Muscle layer of colon (tissue), 2 donors: ENCODE results near the gene SLBP.

Experiments
- H3K27ac ChIP-seq: one replicate; pipeline ENCODE4 v1.7.0; 2013; ENCODE audit warnings: low read depth, mild to moderate bottlenecking, low read length, moderate library complexity
- H3K27me3 ChIP-seq, 2 donors: one replicate each; pipeline ENCODE4 v1.7.0; 2013; ENCODE audit warnings: low read length in 2 of 2, mild to moderate bottlenecking in 2 of 2; ENCODE audit not compliant: insufficient read depth in 2 of 2, control insufficient read depth in 1 of 2
- H3K36me3 ChIP-seq: one replicate; pipeline ENCODE4 v1.7.0; 2013; ENCODE audit warnings: mild to moderate bottlenecking, low read length; ENCODE audit not compliant: insufficient read depth
- H3K4me1 ChIP-seq: one replicate; pipeline ENCODE4 v1.7.0; 2013; ENCODE audit warnings: mild to moderate bottlenecking, low read length; ENCODE audit not compliant: insufficient read depth
- H3K4me3 ChIP-seq, 2 donors: one replicate each; pipeline ENCODE4 v1.7.0; 2013; ENCODE audit warnings: low read length in 2 of 2, low read depth in 1 of 2, mild to moderate bottlenecking in 1 of 2, moderate library complexity in 1 of 2
- H3K9ac ChIP-seq: one replicate; pipeline ENCODE4 v1.7.0; 2013; ENCODE audit warnings: low read length
- H3K9me3 ChIP-seq: one replicate; pipeline ENCODE4 v1.7.0; 2013; ENCODE audit warnings: mild to moderate bottlenecking, low read length
- donor health status: abdominal sarcoma.
- donor health status: Adenocarcinoma of cecum.

The SLBP gene

GRCh38 chr4:1736812-1737211 lies 24.7 kb upstream of the SLBP start:
- Histone ChIP-seq H3K36me3 (peaks cover 6% of the 10 kb centered on the region), H3K27me3 (no peaks in the 10 kb centered on the region), H3K9me3 (peaks cover 5% of the 10 kb centered on the region), H3K4me3 (no peak overlapping the region), H3K9ac (no peak overlapping the region), H3K27ac (no peak overlapping the region), H3K4me1 (no peaks in the 10 kb centered on the region)

- Histone ChIP-seq H3K27ac (no peak overlapping the region), H3K4me3 (no peak overlapping the region), H3K27me3 (no peaks in the 10 kb centered on the region), H3K9me3 (peaks cover 5% of the 10 kb centered on the region), H3K36me3 (peaks cover 6% of the 10 kb centered on the region), H3K4me1 (no peaks in the 10 kb centered on the region), H3K9ac (no peak overlapping the region)
Measured at GRCh38 chr4:1735215-1735614, 23.1 kb upstream of the SLBP start.

DNA sequence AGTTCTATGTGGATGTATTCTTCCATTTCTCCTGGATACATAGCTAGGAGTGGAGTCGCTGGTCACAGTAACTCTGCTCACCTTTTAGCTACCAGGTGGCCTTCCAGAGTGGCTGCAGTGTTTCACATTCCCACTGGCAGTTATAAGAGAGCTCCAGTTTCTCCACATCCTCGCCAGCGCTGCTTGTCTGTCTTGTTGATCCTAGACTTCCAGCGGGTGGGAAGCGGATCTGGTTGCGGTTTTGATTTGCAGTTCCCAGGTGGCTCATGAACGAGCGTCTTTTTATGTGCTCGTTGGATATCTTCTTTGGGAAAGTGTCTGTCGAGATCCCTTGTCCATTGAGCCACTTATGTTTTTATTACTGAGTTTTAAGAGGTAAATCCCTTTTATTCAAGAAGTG lies 20.8 kb upstream of the SLBP start:
- Histone ChIP-seq H3K9me3 (no peaks in the 10 kb centered on the region), H3K4me1 (no peaks in the 10 kb centered on the region), H3K36me3 (peaks cover 2% of the 10 kb centered on the region), H3K27ac (no peak overlapping the region), H3K4me3 (no peak overlapping the region), H3K27me3 (no peaks in the 10 kb centered on the region), H3K9ac (no peak overlapping the region)

- Histone ChIP-seq H3K36me3 (no peaks in the 10 kb centered on the region), H3K27ac (no peak overlapping the region), H3K9me3 (no peaks in the 10 kb centered on the region), H3K4me3 (no peak overlapping the region), H3K27me3 (no peaks in the 10 kb centered on the region), H3K9ac (no peak overlapping the region), H3K4me1 (no peaks in the 10 kb centered on the region)
Measured at GRCh38 chr4:1731180-1731579, 19.1 kb upstream of the SLBP start.

DNA sequence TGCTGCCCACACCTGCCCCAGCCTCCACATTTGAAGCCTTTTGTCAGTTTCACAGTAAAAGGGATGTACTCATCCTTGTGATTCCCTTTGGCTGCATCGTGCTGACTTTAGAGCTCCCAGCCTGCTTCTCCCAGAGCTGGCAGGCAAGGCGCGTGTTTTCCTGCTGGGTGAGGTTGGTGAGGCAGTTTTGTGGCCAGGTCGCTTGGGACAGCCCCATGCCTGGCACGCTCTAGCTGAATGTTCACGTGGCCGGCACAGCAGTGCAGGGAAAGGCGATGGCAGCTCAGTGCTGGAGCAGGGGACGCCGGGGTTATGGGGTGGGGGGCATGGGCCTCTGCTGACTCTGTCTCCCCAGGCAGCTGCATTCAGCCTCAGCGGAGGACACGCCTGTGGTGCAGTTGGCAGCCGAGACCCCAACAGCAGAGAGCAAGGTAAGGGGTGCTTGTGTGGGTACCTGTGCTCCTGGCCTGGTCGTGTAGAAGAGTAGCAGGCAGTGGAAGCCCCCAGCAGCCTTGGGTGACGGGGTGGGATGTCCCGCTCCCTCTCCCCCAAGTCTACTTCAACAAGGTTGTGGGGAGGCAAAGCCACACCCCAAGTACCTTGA lies 18.5 kb upstream of the SLBP start:
- Histone ChIP-seq H3K4me3 (no peak overlapping the region), H3K27me3 (no peaks in the 10 kb centered on the region), H3K4me1 (no peaks in the 10 kb centered on the region), H3K9ac (no peak overlapping the region), H3K36me3 (no peaks in the 10 kb centered on the region), H3K27ac (no peak overlapping the region), H3K9me3 (no peaks in the 10 kb centered on the region)

- Histone ChIP-seq H3K27ac (no peak overlapping the region), H3K36me3 (no peaks in the 10 kb centered on the region), H3K9ac (no peak overlapping the region), H3K27me3 (no peaks in the 10 kb centered on the region), H3K4me3 (no peak overlapping the region), H3K9me3 (no peaks in the 10 kb centered on the region), H3K4me1 (no peaks in the 10 kb centered on the region)
Measured at GRCh38 chr4:1728061-1728980, 16.2 kb upstream of the SLBP start.

- Histone ChIP-seq H3K27ac (no peak overlapping the region), H3K4me3 (no peak overlapping the region), H3K36me3 (no peaks in the 10 kb centered on the region), H3K4me1 (peaks cover 3% of the 10 kb centered on the region), H3K27me3 (no peaks in the 10 kb centered on the region), H3K9ac (no peak overlapping the region), H3K9me3 (no peaks in the 10 kb centered on the region)
Measured at GRCh38 chr4:1727117-1728031, 15.3 kb upstream of the SLBP start.

DNA sequence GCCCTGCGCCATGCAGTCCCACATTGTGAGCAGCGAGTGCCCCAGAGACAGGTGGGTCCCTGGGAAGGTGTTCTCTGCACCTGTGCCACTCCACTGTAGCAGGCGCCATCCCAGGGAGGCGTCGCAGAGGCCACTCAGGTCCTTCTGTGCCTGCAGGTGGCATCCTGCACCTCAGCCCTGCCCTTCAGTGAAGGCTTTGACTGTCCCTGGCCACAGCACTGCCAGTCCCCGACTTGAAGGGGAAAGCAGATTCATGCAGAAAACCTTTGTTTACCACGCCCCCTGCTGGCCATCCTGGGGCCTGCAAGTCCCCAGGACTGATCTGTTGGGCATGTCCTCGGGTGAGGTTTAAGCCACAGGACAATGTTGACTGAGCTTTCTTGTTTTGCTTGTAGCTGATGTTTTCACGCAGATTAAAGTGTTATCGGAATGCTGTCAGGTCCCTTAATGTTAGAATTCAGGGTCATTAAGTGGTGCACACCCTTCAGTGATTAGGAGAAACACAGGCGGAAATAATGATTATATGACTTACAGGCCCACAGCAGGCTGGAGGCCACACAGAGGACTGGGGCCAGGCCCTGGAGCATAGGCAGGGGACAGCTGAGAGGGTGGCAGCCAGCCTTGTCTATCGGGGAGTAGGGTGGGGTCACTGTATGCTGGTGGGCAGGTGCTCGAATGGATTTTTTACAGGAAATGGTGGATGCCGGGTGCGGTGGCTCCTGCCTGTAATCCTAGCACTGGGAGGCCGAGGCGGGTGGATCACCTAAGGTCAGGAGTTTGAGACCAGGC lies 14.2 kb upstream of the SLBP start:
- Histone ChIP-seq H3K27me3 (no peaks in the 10 kb centered on the region), H3K36me3 (no peaks in the 10 kb centered on the region), H3K9me3 (no peaks in the 10 kb centered on the region), H3K27ac (no peak overlapping the region), H3K4me3 (no peak overlapping the region), H3K4me1 (peaks cover 3% of the 10 kb centered on the region), H3K9ac (no peak overlapping the region)

- Histone ChIP-seq H3K4me1 (peaks cover 3% of the 10 kb centered on the region), H3K27me3 (no peaks in the 10 kb centered on the region), H3K4me3 (no peak overlapping the region), H3K9ac (no peak overlapping the region), H3K27ac (no peak overlapping the region), H3K36me3 (no peaks in the 10 kb centered on the region), H3K9me3 (no peaks in the 10 kb centered on the region)
Measured at GRCh38 chr4:1725521-1725920, 13.4 kb upstream of the SLBP start.

GRCh38 chr4:1723131-1723801 lies 11.1 kb upstream of the SLBP start:
- H3K4me1 ChIP-seq: peaks cover 12% of the 10 kb centered on the region
- H3K27me3 ChIP-seq: no peaks in the 10 kb centered on the region
- H3K9ac ChIP-seq: no peak overlapping the region
- no peak overlapping the region for H3K4me3 ChIP-seq
- H3K36me3 ChIP-seq: peaks cover 8% of the 10 kb centered on the region
- H3K27ac ChIP-seq: no peak overlapping the region
- no peaks in the 10 kb centered on the region for H3K9me3 ChIP-seq
